HCT116 (cell line): ENCODE results near the gene CALN1. TPM values are rescaled to one million over a fixed set of nuclear protein-coding genes. Genes with fewer than 3 reads are reported as not detected.

Experiments used
- ATAC-seq: fragments of 200-7000 bp; cut with Tn5 transposase; 2 replicates; pipeline ENCODE4 v1.9.1; 2020; ENCODE audit warnings: mild to moderate bottlenecking, moderate library complexity
- BruUV-seq: library from RNA; stranded (reverse); fragments of 400-500 nt; replicated peaks from 2 replicates; lab custom pipeline; 2021; lab: Mats Ljungman, UMichigan
- CTCF ChIA-PET: fragments of 300-600 bp; sonication (Branson Sonifier 250); formaldehyde crosslinking; loops from one replicate; lab custom pipeline; 2021; ENCODE audit warnings: antibody characterized with exemption; lab: Charles Lee
- POLR2A ChIA-PET: fragments of 300-600, 350-600 bp; sonication (Branson Sonifier 250); formaldehyde crosslinking; loops from one replicate; lab custom pipeline; 2021; ENCODE audit warnings: antibody characterized with exemption; lab: Charles Lee
- RAD21 ChIA-PET, 2 experiments: fragments of 300-600 bp; sonication (Branson Sonifier 250); formaldehyde crosslinking; loops; one replicate each; lab custom pipeline; 2023; ENCODE audit warnings: low total read pairs in 2 of 2; ENCODE audit not compliant: uncharacterized antibody in 2 of 2, unreplicated experiment in 2 of 2, low non-redundant PET in 1 of 2; lab: Charles Lee
- DNase-seq: peaks from one replicate; pipeline ENCODE4 v3.0.0-alpha.2; 2010; ENCODE audit warnings: low read depth, low spot score
- H2AFZ ChIP-seq: fragments of 200-600 bp; shearing (Covaris generic), sonication (generic); 2 replicates; pipeline ENCODE4 v1.6.1; 2017; ENCODE audit warnings: low read depth, mixed run types, mixed read lengths, antibody characterized with exemption, low read length; ENCODE audit not compliant: poor library complexity, severe bottlenecking
- H3K27ac ChIP-seq: 2 replicates; pipeline ENCODE4 v1.5.1; 2012; ENCODE audit warnings: low read depth, low read length
- H3K27me3 ChIP-seq: fragments of 200-600 bp; sonication (generic); 2 replicates; pipeline ENCODE4 v1.6.1; 2016; ENCODE audit warnings: mixed run types, low read length, mixed read lengths; ENCODE audit not compliant: insufficient read depth
- H3K36me3 ChIP-seq, 2 experiments: fragments of 200-500 bp in 1 of 2; fragments of 200-600 bp in 1 of 2; sonication (Bioruptor generic) in 1 of 2; sonication (generic) in 1 of 2; 2 replicates each; pipeline versions ENCODE4 v1.5.1 to v1.6.1; 2014 to 2016; ENCODE audit warnings: low read length in 2 of 2, inconsistent platforms in 1 of 2, mixed read lengths in 1 of 2, mixed run types in 1 of 2; ENCODE audit not compliant: insufficient read depth in 2 of 2, control insufficient read depth in 1 of 2
- H3K4me1 ChIP-seq, 2 experiments: fragments of 200-600 bp in 1 of 2; sonication (generic) in 1 of 2; 2 replicates each; pipeline versions ENCODE4 v1.5.1 to v1.6.1; 2012 to 2017; ENCODE audit warnings: low read length in 2 of 2, inconsistent platforms in 1 of 2, mild to moderate bottlenecking in 1 of 2, mixed read lengths in 1 of 2, mixed run types in 1 of 2, moderate library complexity in 1 of 2; ENCODE audit not compliant: insufficient read depth in 2 of 2, control insufficient read depth in 1 of 2
- H3K4me2 ChIP-seq: fragments of 200-600 bp; sonication (generic); 2 replicates; pipeline ENCODE4 v1.6.1; 2017; ENCODE audit warnings: mixed run types, low read length, mixed read lengths
- H3K4me3 ChIP-seq, 2 experiments: fragments of 200-600 bp in 1 of 2; sonication (generic) in 1 of 2; replicated peaks in 1 of 2; 2 replicates each; pipeline ENCODE4 v1.5.1; 2011 to 2016; ENCODE audit warnings: low read length in 2 of 2, control low read depth in 1 of 2, low read depth in 1 of 2, mild to moderate bottlenecking in 1 of 2, mixed read lengths in 1 of 2, mixed run types in 1 of 2
- H3K79me2 ChIP-seq: fragments of 200-600 bp; sonication (generic); 2 replicates; pipeline ENCODE4 v1.6.1; 2017; ENCODE audit warnings: mild to moderate bottlenecking, mixed run types, low read length, moderate library complexity, mixed read lengths; ENCODE audit not compliant: insufficient read depth
- H3K9ac ChIP-seq: fragments of 200-600 bp; sonication (generic); 2 replicates; pipeline ENCODE4 v1.6.1; 2016; ENCODE audit warnings: low read length, mixed read lengths
- H3K9me2 ChIP-seq: fragments of 200-600 bp; sonication (generic), shearing (Covaris generic); 2 replicates; pipeline ENCODE4 v1.6.1; 2017; ENCODE audit warnings: mixed run types, mild to moderate bottlenecking, moderate library complexity; ENCODE audit not compliant: insufficient read depth
- H3K9me3 ChIP-seq, 2 experiments: fragments of 200-500 bp in 1 of 2; fragments of 200-600 bp in 1 of 2; sonication (Bioruptor generic) in 1 of 2; sonication (generic) in 1 of 2; 2 replicates each; pipeline ENCODE4 v1.6.1; 2014 to 2017; ENCODE audit warnings: low read length in 2 of 2, mixed read lengths in 2 of 2, inconsistent platforms in 1 of 2, low read depth in 1 of 2, mild to moderate bottlenecking in 1 of 2, mixed run types in 1 of 2, moderate library complexity in 1 of 2; ENCODE audit not compliant: control insufficient read depth in 1 of 2, insufficient read depth in 1 of 2
- H4K20me1 ChIP-seq: fragments of 200-600 bp; sonication (generic), shearing (Covaris generic); 2 replicates; pipeline ENCODE4 v1.6.1; 2017; ENCODE audit warnings: mixed run types, mild to moderate bottlenecking, moderate library complexity; ENCODE audit not compliant: insufficient read depth
- CBX3 ChIP-seq: IDR thresholded peaks from 2 replicates; pipeline ENCODE4 v1.6.1; 2012; ENCODE audit warnings: low read depth
- EGR1 ChIP-seq: IDR thresholded peaks from 2 replicates; pipeline ENCODE4 v1.6.1; 2012; ENCODE audit warnings: low read depth
- ELF1 ChIP-seq: IDR thresholded peaks from 2 replicates; pipeline ENCODE4 v1.6.1; 2012; ENCODE audit warnings: low read depth, borderline replicate concordance
- EZH2 ChIP-seq: fragments of 200-600 bp; sonication (generic); IDR thresholded peaks from 2 replicates; pipeline ENCODE4 v1.6.1; 2017; ENCODE audit warnings: antibody characterized with exemption, mixed run types
- EZH2phosphoT487 ChIP-seq: fragments of 200-600 bp; IDR thresholded peaks from 2 replicates; pipeline ENCODE4 v1.6.1; 2018; ENCODE audit warnings: antibody characterized with exemption, borderline replicate concordance
- JUND ChIP-seq: IDR thresholded peaks from 2 replicates; pipeline ENCODE4 v1.6.1; 2012
- POLR2A ChIP-seq: IDR thresholded peaks from 2 replicates; pipeline ENCODE4 v1.7.0; 2011; ENCODE audit warnings: borderline replicate concordance; ENCODE audit not compliant: insufficient read depth, insufficient read length; ENCODE audit errors: extremely low read depth
- RAD21 ChIP-seq: IDR thresholded peaks from 2 replicates; pipeline ENCODE4 v1.6.1; 2012; ENCODE audit warnings: low read depth, mild to moderate bottlenecking
- SIN3A ChIP-seq: IDR thresholded peaks from 2 replicates; pipeline ENCODE4 v1.6.1; 2012; ENCODE audit warnings: low read depth
- SP1 ChIP-seq: IDR thresholded peaks from 2 replicates; pipeline ENCODE4 v1.6.1; 2012; ENCODE audit warnings: low read depth
- ZFX ChIP-seq: fragments of 450-650 bp; IDR thresholded peaks from 2 replicates; pipeline ENCODE4 v1.6.1; 2017
- ZNF274 ChIP-seq: fragments of 200-500 bp; sonication (Bioruptor generic); IDR thresholded peaks from 2 replicates; pipeline ENCODE4 v1.6.1; 2014; ENCODE audit warnings: mild to moderate bottlenecking, low read depth, low read length, inconsistent platforms
- intact Hi-C: fragments of 100-400 bp; cut with micrococcal nuclease; formaldehyde crosslinking; loops from 2 replicates; pipeline ENCODE4 v1.10.0; 2022
- total RNA-seq: library from RNA; stranded (reverse); gene quantifications from one replicate; pipeline ENCODE4 v1.2.1, GENCODE V29; 2021; ENCODE audit not compliant: unreplicated experiment
- TF ChIP-seq, protein P1 (sequence below): IDR thresholded peaks from 2 replicates; pipeline ENCODE4 v1.6.1; 2012; ENCODE audit warnings: low read depth
- TF ChIP-seq, protein P2 (sequence below): IDR thresholded peaks from 2 replicates; pipeline ENCODE4 v1.6.1; 2012
- TF ChIP-seq, protein P3 (sequence below): IDR thresholded peaks from 2 replicates; pipeline ENCODE4 v1.6.1; 2012
- TF ChIP-seq, protein P4 (sequence below), 3 experiments: fragments of 200-600 bp in 1 of 3; sonication (generic) in 1 of 3; IDR thresholded peaks in 2 of 3; conservative IDR thresholded peaks in 1 of 3; 2 replicates each; pipeline ENCODE4 v1.5.1; 2012 to 2017; ENCODE audit warnings: low read depth in 2 of 3, low read length in 2 of 3, antibody characterized with exemption in 1 of 3, borderline replicate concordance in 1 of 3, control low read depth in 1 of 3, mild to moderate bottlenecking in 1 of 3, mixed read lengths in 1 of 3, mixed run types in 1 of 3, moderate library complexity in 1 of 3; ENCODE audit not compliant: insufficient read depth in 1 of 3
- TF ChIP-seq, protein P5 (sequence below): IDR thresholded peaks from 2 replicates; pipeline ENCODE4 v1.6.1; 2011; ENCODE audit warnings: mild to moderate bottlenecking, low read length, moderate library complexity; ENCODE audit not compliant: insufficient replicate concordance; ENCODE audit errors: extremely low read depth

Gene CALN1
- total RNA-seq, 1 experiment from 2014 or later = 0.17 TPM

DNA sequence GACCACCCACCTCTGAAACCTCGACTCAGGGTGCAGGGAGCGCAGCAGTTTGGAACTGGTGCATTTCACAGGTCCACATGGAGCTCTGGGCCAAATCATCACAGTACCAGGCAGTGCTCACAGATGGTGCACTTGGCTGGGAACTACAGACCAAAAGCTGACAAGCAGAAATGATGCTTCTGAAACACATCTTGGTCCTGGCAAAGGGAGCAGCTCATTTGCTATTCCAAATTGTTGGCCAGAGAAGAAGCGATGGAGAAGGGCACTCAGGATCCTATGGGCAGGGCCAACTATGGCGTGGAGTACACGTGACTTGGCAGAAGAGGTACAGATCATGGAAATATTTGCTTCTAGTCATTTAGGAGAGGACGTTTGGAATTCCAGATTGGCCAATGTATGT lies 383.9 kb downstream of the CALN1 start:
- Histone ChIP-seq H3K79me2 (no peaks in the 10 kb centered on the region), H3K27ac (no peak overlapping the region), H3K36me3 (no peaks in the 10 kb centered on the region), H3K4me1 (no peaks in the 10 kb centered on the region), H3K9me2 (no peaks in the 10 kb centered on the region), H3K27me3 (no peaks in the 10 kb centered on the region), H3K9ac (no peak overlapping the region), H3K4me3 (no peak overlapping the region), H2AFZ (no peak overlapping the region), H3K9me3 (peaks cover 0 to 4% of the 10 kb centered on the region in 2 experiments; a peak in 1 of 4 replicates), H3K4me2 (no peak overlapping the region), H4K20me1 (no peaks in the 10 kb centered on the region)
- TF ChIP-seq POLR2A (no peak), SP1 (no peak), ZFX (no peak), ZNF274 (no peak), CBX3 (no peak), EGR1 (no peak), ELF1 (no peak), EZH2phosphoT487 (no peak), EZH2 (no peak), JUND (no peak), RAD21 (no peak), SIN3A (no peak)
- TF ChIP-seq, protein P1, sequence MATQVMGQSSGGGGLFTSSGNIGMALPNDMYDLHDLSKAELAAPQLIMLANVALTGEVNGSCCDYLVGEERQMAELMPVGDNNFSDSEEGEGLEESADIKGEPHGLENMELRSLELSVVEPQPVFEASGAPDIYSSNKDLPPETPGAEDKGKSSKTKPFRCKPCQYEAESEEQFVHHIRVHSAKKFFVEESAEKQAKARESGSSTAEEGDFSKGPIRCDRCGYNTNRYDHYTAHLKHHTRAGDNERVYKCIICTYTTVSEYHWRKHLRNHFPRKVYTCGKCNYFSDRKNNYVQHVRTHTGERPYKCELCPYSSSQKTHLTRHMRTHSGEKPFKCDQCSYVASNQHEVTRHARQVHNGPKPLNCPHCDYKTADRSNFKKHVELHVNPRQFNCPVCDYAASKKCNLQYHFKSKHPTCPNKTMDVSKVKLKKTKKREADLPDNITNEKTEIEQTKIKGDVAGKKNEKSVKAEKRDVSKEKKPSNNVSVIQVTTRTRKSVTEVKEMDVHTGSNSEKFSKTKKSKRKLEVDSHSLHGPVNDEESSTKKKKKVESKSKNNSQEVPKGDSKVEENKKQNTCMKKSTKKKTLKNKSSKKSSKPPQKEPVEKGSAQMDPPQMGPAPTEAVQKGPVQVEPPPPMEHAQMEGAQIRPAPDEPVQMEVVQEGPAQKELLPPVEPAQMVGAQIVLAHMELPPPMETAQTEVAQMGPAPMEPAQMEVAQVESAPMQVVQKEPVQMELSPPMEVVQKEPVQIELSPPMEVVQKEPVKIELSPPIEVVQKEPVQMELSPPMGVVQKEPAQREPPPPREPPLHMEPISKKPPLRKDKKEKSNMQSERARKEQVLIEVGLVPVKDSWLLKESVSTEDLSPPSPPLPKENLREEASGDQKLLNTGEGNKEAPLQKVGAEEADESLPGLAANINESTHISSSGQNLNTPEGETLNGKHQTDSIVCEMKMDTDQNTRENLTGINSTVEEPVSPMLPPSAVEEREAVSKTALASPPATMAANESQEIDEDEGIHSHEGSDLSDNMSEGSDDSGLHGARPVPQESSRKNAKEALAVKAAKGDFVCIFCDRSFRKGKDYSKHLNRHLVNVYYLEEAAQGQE = no peak
- TF ChIP-seq, protein P2, sequence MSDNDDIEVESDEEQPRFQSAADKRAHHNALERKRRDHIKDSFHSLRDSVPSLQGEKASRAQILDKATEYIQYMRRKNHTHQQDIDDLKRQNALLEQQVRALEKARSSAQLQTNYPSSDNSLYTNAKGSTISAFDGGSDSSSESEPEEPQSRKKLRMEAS = no peak
- TF ChIP-seq, protein P3, sequence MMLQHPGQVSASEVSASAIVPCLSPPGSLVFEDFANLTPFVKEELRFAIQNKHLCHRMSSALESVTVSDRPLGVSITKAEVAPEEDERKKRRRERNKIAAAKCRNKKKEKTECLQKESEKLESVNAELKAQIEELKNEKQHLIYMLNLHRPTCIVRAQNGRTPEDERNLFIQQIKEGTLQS = no peak
- TF ChIP-seq, protein P4, sequence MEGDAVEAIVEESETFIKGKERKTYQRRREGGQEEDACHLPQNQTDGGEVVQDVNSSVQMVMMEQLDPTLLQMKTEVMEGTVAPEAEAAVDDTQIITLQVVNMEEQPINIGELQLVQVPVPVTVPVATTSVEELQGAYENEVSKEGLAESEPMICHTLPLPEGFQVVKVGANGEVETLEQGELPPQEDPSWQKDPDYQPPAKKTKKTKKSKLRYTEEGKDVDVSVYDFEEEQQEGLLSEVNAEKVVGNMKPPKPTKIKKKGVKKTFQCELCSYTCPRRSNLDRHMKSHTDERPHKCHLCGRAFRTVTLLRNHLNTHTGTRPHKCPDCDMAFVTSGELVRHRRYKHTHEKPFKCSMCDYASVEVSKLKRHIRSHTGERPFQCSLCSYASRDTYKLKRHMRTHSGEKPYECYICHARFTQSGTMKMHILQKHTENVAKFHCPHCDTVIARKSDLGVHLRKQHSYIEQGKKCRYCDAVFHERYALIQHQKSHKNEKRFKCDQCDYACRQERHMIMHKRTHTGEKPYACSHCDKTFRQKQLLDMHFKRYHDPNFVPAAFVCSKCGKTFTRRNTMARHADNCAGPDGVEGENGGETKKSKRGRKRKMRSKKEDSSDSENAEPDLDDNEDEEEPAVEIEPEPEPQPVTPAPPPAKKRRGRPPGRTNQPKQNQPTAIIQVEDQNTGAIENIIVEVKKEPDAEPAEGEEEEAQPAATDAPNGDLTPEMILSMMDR (IDR thresholded peaks at IDR 0.05 in 2 of 3, conservative IDR thresholded peaks at IDR 0.05 in 1 of 3; ENCODE audit: borderline replicate concordance in 1 of 3, insufficient read depth in 1 of 3, low read depth in 2 of 3, low read length in 2 of 3) = no peak
- TF ChIP-seq, protein P5, sequence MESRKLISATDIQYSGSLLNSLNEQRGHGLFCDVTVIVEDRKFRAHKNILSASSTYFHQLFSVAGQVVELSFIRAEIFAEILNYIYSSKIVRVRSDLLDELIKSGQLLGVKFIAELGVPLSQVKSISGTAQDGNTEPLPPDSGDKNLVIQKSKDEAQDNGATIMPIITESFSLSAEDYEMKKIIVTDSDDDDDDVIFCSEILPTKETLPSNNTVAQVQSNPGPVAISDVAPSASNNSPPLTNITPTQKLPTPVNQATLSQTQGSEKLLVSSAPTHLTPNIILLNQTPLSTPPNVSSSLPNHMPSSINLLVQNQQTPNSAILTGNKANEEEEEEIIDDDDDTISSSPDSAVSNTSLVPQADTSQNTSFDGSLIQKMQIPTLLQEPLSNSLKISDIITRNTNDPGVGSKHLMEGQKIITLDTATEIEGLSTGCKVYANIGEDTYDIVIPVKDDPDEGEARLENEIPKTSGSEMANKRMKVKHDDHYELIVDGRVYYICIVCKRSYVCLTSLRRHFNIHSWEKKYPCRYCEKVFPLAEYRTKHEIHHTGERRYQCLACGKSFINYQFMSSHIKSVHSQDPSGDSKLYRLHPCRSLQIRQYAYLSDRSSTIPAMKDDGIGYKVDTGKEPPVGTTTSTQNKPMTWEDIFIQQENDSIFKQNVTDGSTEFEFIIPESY = no peak
- no TSS peak for BruUV-seq
- no peak for ATAC-seq
- ChIA-PET CTCF (no interaction called here), POLR2A (no interaction called here), RAD21 (no interaction called here)
- DNase-seq = no peak
- intact Hi-C loops = no loop called here
